Testis (tissue), 3 donors: Measurements from ENCODE around the gene MUCL1. TPM values are rescaled to one million over a fixed set of nuclear protein-coding genes. Genes with fewer than 3 reads are reported as not detected.

Experiments used
- DNase-seq: peaks from one replicate; pipeline ENCODE4 v3.0.0-alpha.2; 2019
- H3K27ac ChIP-seq, 2 donors: fragments of 200-600 bp; sonication (generic); one replicate each; pipeline ENCODE4 v1.5.1; 2019
- H3K27me3 ChIP-seq: fragments of 200-600 bp; sonication (generic); one replicate; pipeline ENCODE4 v1.5.1; 2019
- H3K36me3 ChIP-seq: fragments of 200-600 bp; sonication (generic); one replicate; pipeline ENCODE4 v1.5.1; 2017; ENCODE audit warnings: low read depth; ENCODE audit errors: missing control alignments
- H3K4me1 ChIP-seq: fragments of 200-600 bp; sonication (generic); one replicate; pipeline ENCODE4 v1.5.1; 2019
- H3K4me3 ChIP-seq, 2 donors: fragments of 200-600 bp; sonication (generic); one replicate each; pipeline ENCODE4 v1.5.1; 2017 to 2019
- H3K9me3 ChIP-seq: fragments of 200-600 bp; sonication (generic); one replicate; pipeline ENCODE4 v1.5.1; 2017
- CTCF ChIP-seq, 3 experiments: fragments of 450-650 bp in 2 of 3; fragments of 200-600 bp in 1 of 3; sonication (generic) in 1 of 3; IDR thresholded peaks; one replicate each; pipeline ENCODE4 v1.5.1; 2016 to 2019; ENCODE audit warnings: antibody characterized with exemption in 3 of 3, mild to moderate bottlenecking in 2 of 3, moderate library complexity in 1 of 3
- POLR2A ChIP-seq: fragments of 450-650 bp; IDR thresholded peaks from one replicate; pipeline ENCODE4 v1.6.1; 2017; ENCODE audit warnings: antibody characterized with exemption, mild to moderate bottlenecking, moderate library complexity
- WGBS, 2 donors: methylation state at CpG; one replicate each; pipeline ENCODE4 v1.1.5; 2018; 5-methylcytosine and 5-hydroxymethylcytosine counted together
- intact Hi-C: fragments of 100-400 bp; cut with DNase I; formaldehyde crosslinking; loops from one replicate; pipeline ENCODE4 v1.15.1; 2023; ENCODE audit warnings: low total_unique reads
- polyA plus RNA-seq: library from polyadenylated mRNA; stranded (reverse); fragments of 350-450 nt; fragmentation: Illumina TruSeq; extraction: RNeasy Lipid Tissue Mini Kit (QIAGEN cat#74804); gene quantifications from one replicate; pipeline ENCODE4 v1.2.3, GENCODE V29; 2014; ENCODE audit warnings: low read depth, low replicate concordance; ENCODE audit not compliant: insufficient read depth
- total RNA-seq, 2 donors: library from RNA; depleted of rRNA; stranded (reverse); fragments of >200 nt; gene quantifications; one replicate each; pipeline ENCODE4 v1.2.3, GENCODE V29; 2016

Gene MUCL1
- total and polyA plus RNA-seq, 3 donors from 2014 or later = 1.4 to 1.6 TPM; not detected in 1

DNA sequence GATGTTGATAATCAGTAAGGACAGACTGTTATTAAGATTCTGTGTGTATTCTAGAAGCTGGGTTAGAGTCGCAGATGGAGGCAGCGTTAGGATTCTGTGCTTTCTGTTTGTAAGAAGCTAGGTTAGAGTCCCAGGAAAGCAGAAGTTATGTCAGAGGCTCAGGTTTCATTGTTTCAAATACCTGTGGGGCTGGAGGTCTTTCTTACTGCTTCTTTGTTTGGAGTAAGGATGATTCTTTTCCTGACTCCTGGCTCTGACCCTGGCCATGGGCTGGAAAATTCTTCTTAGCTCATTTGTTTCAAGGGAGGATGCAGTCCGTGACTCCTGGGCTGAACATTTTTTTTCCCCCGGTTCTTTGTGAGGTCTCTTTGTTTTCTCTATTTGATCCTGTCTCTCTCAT, 5.2 kb downstream of the MUCL1 start:
- TF ChIP-seq CTCF (IDR thresholded peaks at IDR 0.05) = no peak
- TF ChIP-seq POLR2A = no peak
- Histone ChIP-seq H3K27me3 (no peaks in the 10 kb centered on the region), H3K4me1 (no peaks in the 10 kb centered on the region), H3K4me3 (no peak overlapping the region), H3K9me3 (no peaks in the 10 kb centered on the region), H3K36me3 (no peaks in the 10 kb centered on the region), H3K27ac (no peak overlapping the region)
- 56 to 66% methylated on average over 4 of the region's 4 CpGs for WGBS, 2 donors
- no peak for DNase-seq
- intact Hi-C loops = loop anchor here (10.0 kb wide), 1 partner anchor 95 kb away; no protein-coding TSS in a partner anchor

- DNase-seq = no peak
- Histone ChIP-seq H3K27ac (no peak overlapping the region), H3K27me3 (no peaks in the 10 kb centered on the region), H3K4me3 (no peak overlapping the region), H3K9me3 (no peaks in the 10 kb centered on the region), H3K36me3 (no peaks in the 10 kb centered on the region), H3K4me1 (no peaks in the 10 kb centered on the region)
- intact Hi-C loops = no loop called here
- WGBS, 2 donors = 71 to 79% methylated on average over 1 of the region's 1 CpG
- TF ChIP-seq POLR2A (no peak), CTCF (IDR thresholded peaks at IDR 0.05) (no peak)
These were observed 7.6 kb downstream of the MUCL1 start for GRCh38 chr12:54861927-54862326.

- Histone ChIP-seq H3K36me3 (no peaks in the 10 kb centered on the region), H3K4me1 (no peaks in the 10 kb centered on the region), H3K9me3 (no peaks in the 10 kb centered on the region), H3K4me3 (no peak overlapping the region), H3K27me3 (no peaks in the 10 kb centered on the region), H3K27ac (no peak overlapping the region)
- DNase-seq = no peak
- WGBS, 2 donors = 55 to 59% methylated on average over 1 of the region's 1 CpG
- intact Hi-C loops = no loop called here
- TF ChIP-seq CTCF (IDR thresholded peaks at IDR 0.05) (no peak), POLR2A (no peak)
These were observed 9.8 kb downstream of the MUCL1 start for GRCh38 chr12:54863948-54864618.

DNA sequence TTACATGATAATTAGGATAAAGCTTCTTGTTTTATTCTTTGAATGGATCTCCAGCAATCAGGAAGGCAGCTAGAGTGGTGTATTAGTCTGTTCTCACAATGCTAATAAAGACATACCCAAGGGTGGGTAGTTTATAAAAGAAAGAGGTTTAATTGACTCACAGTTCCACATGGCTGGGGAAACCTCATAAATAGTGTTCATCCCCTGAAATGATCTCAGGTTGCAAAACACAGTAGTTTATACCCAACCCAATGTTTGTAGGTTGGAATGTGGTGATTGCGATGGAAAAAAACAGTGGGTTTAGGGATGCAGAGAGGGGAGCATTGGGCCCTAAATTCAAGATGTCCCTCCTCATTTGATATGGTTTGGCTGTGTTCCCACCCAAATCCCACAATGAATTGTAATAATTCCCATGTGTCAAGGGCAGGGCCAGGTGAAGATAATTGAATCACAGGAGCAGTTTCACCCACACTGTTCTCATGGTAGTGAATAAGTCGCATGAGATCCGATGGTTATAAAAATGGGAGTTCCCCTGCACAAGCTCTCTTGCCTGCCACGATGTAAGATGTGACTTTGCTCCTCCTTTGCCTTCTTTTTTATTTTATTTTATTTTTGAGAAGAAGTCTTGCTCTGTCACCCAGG, 11.5 kb downstream of the MUCL1 start:
- TF ChIP-seq CTCF (IDR thresholded peaks at IDR 0.05) (no peak), POLR2A (no peak)
- WGBS, 2 donors = 77 to 89% methylated on average over 4 of the region's 4 CpGs
- DNase-seq = no peak

More for the DNA sequence above, 11.5 kb downstream of the MUCL1 start:
- H3K36me3 ChIP-seq = no peaks in the 10 kb centered on the region
- no peak overlapping the region for H3K4me3 ChIP-seq
- no peaks in the 10 kb centered on the region for H3K27me3 ChIP-seq
- H3K4me1 ChIP-seq = no peaks in the 10 kb centered on the region
- intact Hi-C loops = no loop called here
- no peak overlapping the region for H3K27ac ChIP-seq
- no peaks in the 10 kb centered on the region for H3K9me3 ChIP-seq
